Keratinocyte (primary cell): Measurements from ENCODE around the gene SLC38A7. TPM values are rescaled to one million over a fixed set of nuclear protein-coding genes. Genes with fewer than 3 reads are reported as not detected.

Experiments
- DNase-seq: peaks from one replicate; pipeline ENCODE4 v3.0.0-alpha.2; 2011; ENCODE audit warnings: low read depth, missing footprints, low spot score
- FAIRE-seq: peaks from 2 replicates; lab custom pipeline; 2011; peaks lifted over from hg19 to GRCh38; lab: Jason Lieb, UNC
- H2AFZ ChIP-seq: 2 replicates; pipeline ENCODE4 v1.6.0; 2012; ENCODE audit warnings: low read length, control low read depth, inconsistent platforms; ENCODE audit not compliant: control insufficient read depth
- H3K27ac ChIP-seq: 2 replicates; pipeline ENCODE4 v1.5.1; 2011; ENCODE audit warnings: low read length; ENCODE audit not compliant: control insufficient read depth, insufficient read depth
- H3K27me3 ChIP-seq: 3 replicates; pipeline ENCODE4 v1.6.0; 2011; ENCODE audit warnings: low read length; ENCODE audit not compliant: control insufficient read depth, insufficient read depth; ENCODE audit errors: extremely low read depth
- H3K36me3 ChIP-seq, 2 experiments: 2 replicates in 1 of 2; 3 replicates in 1 of 2; pipeline ENCODE4 v1.5.1; 2011; ENCODE audit warnings: low read length in 2 of 2, mild to moderate bottlenecking in 1 of 2; ENCODE audit not compliant: control insufficient read depth in 2 of 2, insufficient read depth in 2 of 2; ENCODE audit errors: extremely low read depth in 1 of 2
- H3K4me1 ChIP-seq: 3 replicates; pipeline ENCODE4 v1.5.1; 2011; ENCODE audit warnings: low read length; ENCODE audit not compliant: control insufficient read depth, insufficient read depth; ENCODE audit errors: extremely low read depth
- H3K4me2 ChIP-seq: 3 replicates; pipeline ENCODE4 v1.6.0; 2011; ENCODE audit warnings: low read depth, low read length; ENCODE audit not compliant: control insufficient read depth, insufficient read depth; ENCODE audit errors: extremely low read depth
- H3K4me3 ChIP-seq, 3 experiments: fragments of 200-600 bp in 1 of 3; sonication (generic) in 1 of 3; 2 replicates in 2 of 3; 3 replicates in 1 of 3; pipeline ENCODE4 v1.5.1; 2011 to 2016; ENCODE audit warnings: low read length in 3 of 3, mild to moderate bottlenecking in 3 of 3, control low read depth in 2 of 3, inconsistent platforms in 1 of 3, low read depth in 1 of 3, mixed read lengths in 1 of 3, mixed run types in 1 of 3, moderate library complexity in 1 of 3; ENCODE audit not compliant: control insufficient read depth in 2 of 3, insufficient read depth in 2 of 3; ENCODE audit errors: extremely low read depth in 1 of 3
- H3K79me2 ChIP-seq: 2 replicates; pipeline ENCODE4 v1.6.0; 2012; ENCODE audit warnings: low read length; ENCODE audit not compliant: control insufficient read depth, insufficient read depth
- H3K9ac ChIP-seq: 3 replicates; pipeline ENCODE4 v1.6.0; 2011; ENCODE audit warnings: low read length; ENCODE audit not compliant: control insufficient read depth, insufficient read depth; ENCODE audit errors: extremely low read depth
- H3K9me1 ChIP-seq: 3 replicates; pipeline ENCODE4 v1.6.0; 2011; ENCODE audit warnings: low read length; ENCODE audit not compliant: control insufficient read depth, insufficient read depth; ENCODE audit errors: extremely low read depth
- H3K9me3 ChIP-seq: 2 replicates; pipeline ENCODE4 v1.5.1; 2012; ENCODE audit warnings: low read depth, low read length; ENCODE audit not compliant: control insufficient read depth
- H4K20me1 ChIP-seq: 3 replicates; pipeline ENCODE4 v1.6.0; 2011; ENCODE audit warnings: low read length; ENCODE audit not compliant: control insufficient read depth, insufficient read depth; ENCODE audit errors: extremely low read depth
- CTCF ChIP-seq, 3 experiments: IDR thresholded peaks in 1 of 3; conservative IDR thresholded peaks in 1 of 3; optimal IDR thresholded peaks in 1 of 3; 2 replicates in 2 of 3; 3 replicates in 1 of 3; pipeline versions ENCODE3 to v1.5.1; 2011; ENCODE audit warnings: low read length in 3 of 3, mild to moderate bottlenecking in 3 of 3, moderate library complexity in 2 of 3, control low read depth in 1 of 3, inconsistent platforms in 1 of 3; ENCODE audit not compliant: insufficient read depth in 2 of 3; ENCODE audit errors: extremely low read depth in 1 of 3
- EZH2 ChIP-seq: IDR thresholded peaks from one replicate; pipeline ENCODE4 v1.6.1; 2012; ENCODE audit warnings: inconsistent platforms, mild to moderate bottlenecking, low read length, moderate library complexity
- dilution Hi-C: fragments of 300-500 bp; cut with MboI; formaldehyde crosslinking; loops from one replicate; pipeline ENCODE4 v1.7.0; 2020; ENCODE audit warnings: low sequenced_read_pairs; ENCODE audit not compliant: extremely low pct_ligation_motif_present
- polyA plus RNA-seq, 5 experiments: library from polyadenylated mRNA; depleted of rRNA in 3 of 5; stranded (reverse) in 3 of 5; stranded (forward) in 1 of 5; unstranded in 1 of 5; fragments of >200 nt; gene quantifications; 1 replicate in 1 of 5; 2 replicates in 3 of 5; 3 replicates in 1 of 5; pipeline versions ENCODE4 v1.2.1 to v1.2.3, GENCODE V29; 2011 to 2012; ENCODE audit warnings: missing spikeins in 2 of 5, low read depth in 1 of 5, low replicate concordance in 1 of 5

Gene SLC38A7
- polyA plus RNA-seq, 1 donor (not counting 4 experiments of a cell fraction or from before 2014, with no cell fraction given), result 11.2 TPM

DNA sequence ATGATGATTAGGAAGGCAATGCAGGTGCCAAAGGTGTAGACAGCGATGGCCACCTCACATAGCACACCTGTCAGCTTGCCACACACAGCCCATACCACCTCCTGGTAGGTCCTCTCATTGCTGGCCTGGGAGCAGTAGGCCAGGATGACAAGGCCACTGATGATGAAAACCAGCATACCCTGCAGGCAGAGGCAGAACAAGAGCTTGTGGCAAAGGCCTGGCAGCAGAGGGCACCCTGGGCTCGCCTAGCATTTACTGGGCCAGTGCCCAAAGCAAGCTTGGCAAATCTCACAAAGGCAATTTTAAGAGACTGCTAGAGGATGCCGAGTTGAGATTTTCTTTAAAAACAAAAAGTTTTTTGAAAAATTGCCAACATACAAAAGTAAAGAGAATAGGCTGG is 5.9 kb downstream of the SLC38A7 start:
- Histone ChIP-seq H3K9ac (no peak overlapping the region), H3K9me1 (no peaks in the 10 kb centered on the region), H3K36me3 (peaks cover 10 to 38% of the 10 kb centered on the region in 2 experiments), H3K4me2 (no peak overlapping the region), H2AFZ (no peak overlapping the region), H3K27ac (no peak overlapping the region), H3K27me3 (no peaks in the 10 kb centered on the region), H3K4me1 (peaks cover 4% of the 10 kb centered on the region), H3K79me2 (peaks cover 4% of the 10 kb centered on the region), H3K9me3 (no peaks in the 10 kb centered on the region), H3K4me3 (no peak overlapping the region), H4K20me1 (no peaks in the 10 kb centered on the region)
- TF ChIP-seq CTCF (optimal IDR thresholded peaks at IDR 0.05 in 1 of 3, IDR thresholded peaks at IDR 0.05 in 1 of 3, conservative IDR thresholded peaks at IDR 0.05 in 1 of 3; ENCODE audit: extremely low read depth in 1 of 3, insufficient read depth in 2 of 3, low read length in 3 of 3) (peak; percentile 35 to 58 (median 42)), EZH2 (no peak)
- FAIRE-seq (no peak), DNase-seq (no peak)
- dilution Hi-C loops, result no loop called here

- Histone ChIP-seq H3K27me3 (no peaks in the 10 kb centered on the region), H3K4me2 (no peak overlapping the region), H2AFZ (no peak overlapping the region), H3K79me2 (peaks cover under 1% of the 10 kb centered on the region), H3K4me1 (no peaks in the 10 kb centered on the region), H3K36me3 (peaks cover 10 to 38% of the 10 kb centered on the region in 2 experiments), H3K9me3 (no peaks in the 10 kb centered on the region), H4K20me1 (no peaks in the 10 kb centered on the region), H3K9ac (no peak overlapping the region), H3K27ac (no peak overlapping the region), H3K4me3 (no peak overlapping the region), H3K9me1 (no peaks in the 10 kb centered on the region)
- dilution Hi-C loops, result no loop called here
- DNase-seq (no peak), FAIRE-seq (no peak)
- no peak for TF ChIP-seq EZH2
- TF ChIP-seq CTCF (optimal IDR thresholded peaks at IDR 0.05 in 1 of 3, IDR thresholded peaks at IDR 0.05 in 1 of 3, conservative IDR thresholded peaks at IDR 0.05 in 1 of 3; ENCODE audit: extremely low read depth in 1 of 3, insufficient read depth in 2 of 3, low read length in 3 of 3), result no peak
Measured at GRCh38 chr16:58678269-58678668, 6.3 kb downstream of the SLC38A7 start.
